Gastrocnemius medialis (tissue), 4 donors: ENCODE results near the gene ESRRG.

Experiments used
- CTCF ChIP-seq, 5 experiments: fragments of 450-650 bp in 3 of 5; fragments of 200-600 bp in 2 of 5; sonication (generic) in 2 of 5; IDR thresholded peaks in 4 of 5; conservative IDR thresholded peaks in 1 of 5; 1 replicate in 4 of 5; 2 replicates in 1 of 5; pipeline ENCODE4 v1.5.1; 2016 to 2019; ENCODE audit warnings: antibody characterized with exemption in 5 of 5, mild to moderate bottlenecking in 3 of 5, moderate library complexity in 3 of 5
- POLR2A ChIP-seq, 2 donors: fragments of 450-650 bp; IDR thresholded peaks; one replicate each; pipeline ENCODE4 v1.6.1; 2017; ENCODE audit warnings: antibody characterized with exemption in 2 of 2, mild to moderate bottlenecking in 2 of 2, moderate library complexity in 2 of 2

GRCh38 chr1:216549796-216550195 lies 173.4 kb downstream of the ESRRG start:
- TF ChIP-seq POLR2A (IDR thresholded peaks at IDR 0.05) = no peak
- TF ChIP-seq CTCF (IDR thresholded peaks at IDR 0.05 in 4 of 5, conservative IDR thresholded peaks at IDR 0.05 in 1 of 5) = no peak
